Suprapubic skin (tissue), 3 donors: ENCODE data around the gene YJU2.

ENCODE experiments used
- POLR2A ChIP-seq, 2 donors: fragments of 450-650 bp; IDR thresholded peaks; one replicate each; pipeline ENCODE4 v1.6.1; 2017; ENCODE audit warnings: antibody characterized with exemption in 2 of 2, mild to moderate bottlenecking in 2 of 2, moderate library complexity in 2 of 2
- TF ChIP-seq, protein P1 (sequence below), 2 donors: fragments of 200-600 bp in 1 of 2; fragments of 450-650 bp in 1 of 2; sonication (generic) in 1 of 2; IDR thresholded peaks; one replicate each; pipeline ENCODE4 v1.5.1; 2016 to 2019; ENCODE audit warnings: antibody characterized with exemption in 2 of 2, mild to moderate bottlenecking in 1 of 2, moderate library complexity in 1 of 2

DNA sequence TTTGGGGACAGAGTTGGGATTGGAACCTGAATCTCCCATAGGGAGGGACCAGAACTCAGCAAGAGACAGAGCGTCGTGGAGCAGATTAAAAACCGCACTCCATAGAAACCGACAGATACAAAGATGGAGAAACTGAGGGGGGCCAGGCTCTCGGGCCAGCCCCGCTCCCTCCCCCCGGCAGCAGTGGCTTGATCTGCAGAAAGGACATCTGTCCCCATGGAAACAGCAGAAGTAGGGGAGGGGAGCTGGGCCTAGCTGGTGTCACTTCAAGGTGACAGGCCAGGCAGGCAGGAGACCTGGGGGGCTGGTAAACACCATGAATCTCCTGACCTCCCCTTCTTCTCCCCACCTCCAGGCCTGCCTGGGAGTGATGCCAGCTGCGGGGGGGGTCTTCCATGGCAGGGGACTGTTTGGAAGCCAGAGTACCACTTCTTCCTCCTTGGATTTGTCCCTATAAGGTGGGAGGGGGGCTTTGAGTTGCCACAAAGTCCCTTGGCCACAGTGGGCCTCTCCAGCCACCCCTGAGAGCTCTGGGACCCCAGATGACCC lies 44.4 kb downstream of the YJU2 start:
- TF ChIP-seq, protein P1, sequence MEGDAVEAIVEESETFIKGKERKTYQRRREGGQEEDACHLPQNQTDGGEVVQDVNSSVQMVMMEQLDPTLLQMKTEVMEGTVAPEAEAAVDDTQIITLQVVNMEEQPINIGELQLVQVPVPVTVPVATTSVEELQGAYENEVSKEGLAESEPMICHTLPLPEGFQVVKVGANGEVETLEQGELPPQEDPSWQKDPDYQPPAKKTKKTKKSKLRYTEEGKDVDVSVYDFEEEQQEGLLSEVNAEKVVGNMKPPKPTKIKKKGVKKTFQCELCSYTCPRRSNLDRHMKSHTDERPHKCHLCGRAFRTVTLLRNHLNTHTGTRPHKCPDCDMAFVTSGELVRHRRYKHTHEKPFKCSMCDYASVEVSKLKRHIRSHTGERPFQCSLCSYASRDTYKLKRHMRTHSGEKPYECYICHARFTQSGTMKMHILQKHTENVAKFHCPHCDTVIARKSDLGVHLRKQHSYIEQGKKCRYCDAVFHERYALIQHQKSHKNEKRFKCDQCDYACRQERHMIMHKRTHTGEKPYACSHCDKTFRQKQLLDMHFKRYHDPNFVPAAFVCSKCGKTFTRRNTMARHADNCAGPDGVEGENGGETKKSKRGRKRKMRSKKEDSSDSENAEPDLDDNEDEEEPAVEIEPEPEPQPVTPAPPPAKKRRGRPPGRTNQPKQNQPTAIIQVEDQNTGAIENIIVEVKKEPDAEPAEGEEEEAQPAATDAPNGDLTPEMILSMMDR (IDR thresholded peaks at IDR 0.05): no peak
- no peak for TF ChIP-seq POLR2A (IDR thresholded peaks at IDR 0.05)
